ENCODE measurements around the gene STK32B. TPM values are rescaled to one million over a fixed set of nuclear protein-coding genes. Genes with fewer than 3 reads are reported as not detected.

The STK32B gene
- polyA plus RNA-seq, 2 of the 4 experiments (the other 2 are of a cell fraction), result 7.6 to 12.1 TPM

DNA sequence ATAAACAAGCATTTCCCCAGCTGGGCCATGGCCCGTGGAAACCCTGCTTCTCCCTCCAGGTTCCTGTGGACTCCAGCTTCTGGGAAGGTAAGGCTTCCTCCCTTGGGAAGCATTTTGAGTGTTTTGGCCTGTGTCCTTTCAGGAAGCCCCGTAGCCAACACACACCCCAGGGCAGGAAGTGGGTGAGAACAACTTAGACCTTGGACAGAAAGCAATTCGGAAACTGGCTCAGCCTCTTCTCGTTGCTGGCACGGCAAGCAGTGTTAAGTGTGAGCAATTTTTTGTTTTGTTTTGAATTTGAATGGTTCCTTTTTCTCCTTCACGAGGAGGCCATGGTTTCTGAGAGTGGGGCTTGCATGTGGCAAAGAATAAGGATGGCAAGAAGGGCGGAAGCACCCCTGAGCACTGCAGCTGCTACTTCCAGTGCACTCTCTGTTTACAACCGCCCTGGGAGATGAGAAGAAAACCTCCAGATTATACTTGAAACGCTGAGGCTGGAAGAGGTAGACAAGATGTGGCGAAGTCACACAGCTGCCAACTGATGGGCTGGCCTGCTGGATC lies 17.9 kb upstream of the STK32B start:
- WGBS (ENCODE audit: missing lambda C conversion rate), result 84% methylated on average over 10 of the region's 10 CpGs

DNA sequence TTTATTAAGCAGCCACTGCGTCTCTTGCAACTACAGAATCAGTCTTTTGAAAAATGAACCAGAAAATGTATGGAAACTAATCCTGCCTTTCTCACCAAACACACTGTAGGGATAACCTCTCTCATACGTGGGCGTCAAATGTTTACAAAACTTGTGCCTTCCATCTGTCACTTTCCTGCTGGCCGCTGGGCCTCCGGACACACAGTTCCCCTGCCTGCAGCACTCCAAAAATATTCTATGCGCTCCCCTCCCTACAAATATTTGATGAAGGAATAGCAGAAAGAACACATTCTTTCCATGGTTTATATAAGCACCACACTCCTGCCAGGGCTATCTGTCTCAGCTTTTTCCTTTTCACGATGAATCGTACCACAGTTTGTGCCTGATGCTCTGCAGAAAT lies 17.1 kb upstream of the STK32B start:
- ATAC-seq, result no peak
- TF ChIP-seq RCOR1 (IDR thresholded peaks at IDR 0.05; ENCODE audit: low read depth, low read length) (no peak), ZFP36 (IDR thresholded peaks at IDR 0.05; ENCODE audit: borderline replicate concordance, partially characterized antibody) (no peak), JUNB (IDR thresholded peaks at IDR 0.05) (no peak), NR3C1 (IDR thresholded peaks at IDR 0.05) (no peak), HOXB13 (CRISPR knock-in tag; IDR thresholded peaks at IDR 0.05; ENCODE audit: low read depth) (no peak), MAZ (IDR thresholded peaks at IDR 0.05; ENCODE audit: borderline replicate concordance, low read depth, low read length) (no peak)
- TF ChIP-seq, protein P1, sequence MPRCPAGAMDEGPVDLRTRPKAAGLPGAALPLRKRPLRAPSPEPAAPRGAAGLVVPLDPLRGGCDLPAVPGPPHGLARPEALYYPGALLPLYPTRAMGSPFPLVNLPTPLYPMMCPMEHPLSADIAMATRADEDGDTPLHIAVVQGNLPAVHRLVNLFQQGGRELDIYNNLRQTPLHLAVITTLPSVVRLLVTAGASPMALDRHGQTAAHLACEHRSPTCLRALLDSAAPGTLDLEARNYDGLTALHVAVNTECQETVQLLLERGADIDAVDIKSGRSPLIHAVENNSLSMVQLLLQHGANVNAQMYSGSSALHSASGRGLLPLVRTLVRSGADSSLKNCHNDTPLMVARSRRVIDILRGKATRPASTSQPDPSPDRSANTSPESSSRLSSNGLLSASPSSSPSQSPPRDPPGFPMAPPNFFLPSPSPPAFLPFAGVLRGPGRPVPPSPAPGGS (IDR thresholded peaks at IDR 0.05), result no peak
- TF ChIP-seq, protein P2, sequence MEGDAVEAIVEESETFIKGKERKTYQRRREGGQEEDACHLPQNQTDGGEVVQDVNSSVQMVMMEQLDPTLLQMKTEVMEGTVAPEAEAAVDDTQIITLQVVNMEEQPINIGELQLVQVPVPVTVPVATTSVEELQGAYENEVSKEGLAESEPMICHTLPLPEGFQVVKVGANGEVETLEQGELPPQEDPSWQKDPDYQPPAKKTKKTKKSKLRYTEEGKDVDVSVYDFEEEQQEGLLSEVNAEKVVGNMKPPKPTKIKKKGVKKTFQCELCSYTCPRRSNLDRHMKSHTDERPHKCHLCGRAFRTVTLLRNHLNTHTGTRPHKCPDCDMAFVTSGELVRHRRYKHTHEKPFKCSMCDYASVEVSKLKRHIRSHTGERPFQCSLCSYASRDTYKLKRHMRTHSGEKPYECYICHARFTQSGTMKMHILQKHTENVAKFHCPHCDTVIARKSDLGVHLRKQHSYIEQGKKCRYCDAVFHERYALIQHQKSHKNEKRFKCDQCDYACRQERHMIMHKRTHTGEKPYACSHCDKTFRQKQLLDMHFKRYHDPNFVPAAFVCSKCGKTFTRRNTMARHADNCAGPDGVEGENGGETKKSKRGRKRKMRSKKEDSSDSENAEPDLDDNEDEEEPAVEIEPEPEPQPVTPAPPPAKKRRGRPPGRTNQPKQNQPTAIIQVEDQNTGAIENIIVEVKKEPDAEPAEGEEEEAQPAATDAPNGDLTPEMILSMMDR (IDR thresholded peaks at IDR 0.05), result no peak
- WGBS (ENCODE audit: missing lambda C conversion rate), result 89% methylated on average over 8 of the region's 8 CpGs
- FAIRE-seq, result no peak
- DNase-seq (ENCODE audit: low read depth in 1 of 2, low spot score in 1 of 2), result no peak
- H3K4me1 ChIP-seq, result peaks cover 26% of the 10 kb centered on the region
- POLR2A ChIA-PET, result no interaction called here
- H3K27ac ChIP-seq, result peak overlapping the region in 1 of 2 experiments; percentile 53; a peak in 3 of 6 replicates
- no peaks in the 10 kb centered on the region for H3K9me3 ChIP-seq
- CTCF ChIA-PET, result interaction anchor here (1.5 to 1.8 kb wide), 2 partner anchors 16 to 38 kb away, joined by 5 to 7 read pairs; no protein-coding TSS in a partner anchor
- no peak overlapping the region for H3K4me2 ChIP-seq
- no peak overlapping the region for H3K4me3 ChIP-seq

More for the DNA sequence above, 17.9 kb upstream of the STK32B start:
- Histone ChIP-seq H3K4me3 (no peak overlapping the region), H3K27ac (peak overlapping the region in 1 of 2 experiments; percentile 41; a peak in 1 of 6 replicates), H3K4me2 (no peak overlapping the region), H3K9me3 (no peaks in the 10 kb centered on the region), H3K4me1 (peaks cover 18% of the 10 kb centered on the region)
- no peak for FAIRE-seq
- TF ChIP-seq ZNF302 (CRISPR knock-in tag; IDR thresholded peaks at IDR 0.05) (no peak), TP53 (CRISPR knock-in tag; IDR thresholded peaks at IDR 0.05) (no peak), KDM5A (IDR thresholded peaks at IDR 0.05) (no peak), FOSL2 (IDR thresholded peaks at IDR 0.05) (no peak), FOSL2 (CRISPR knock-in tag; IDR thresholded peaks at IDR 0.05) (no peak), MAZ (IDR thresholded peaks at IDR 0.05; ENCODE audit: borderline replicate concordance, low read depth, low read length) (no peak), JUN (IDR thresholded peaks at IDR 0.05) (no peak), CBX2 (IDR thresholded peaks at IDR 0.05; ENCODE audit: borderline replicate concordance, low read depth) (no peak), KDM1A (IDR thresholded peaks at IDR 0.05; ENCODE audit: low read depth) (no peak), EHMT2 (IDR thresholded peaks at IDR 0.05; ENCODE audit: low read depth) (no peak), RNF2 (IDR thresholded peaks at IDR 0.05; ENCODE audit: borderline replicate concordance, low read depth) (no peak), CHD2 (IDR thresholded peaks at IDR 0.05; ENCODE audit: low read length, partially characterized antibody) (no peak), RFX5 (IDR thresholded peaks at IDR 0.05) (no peak), FOXS1 (CRISPR knock-in tag; IDR thresholded peaks at IDR 0.05) (no peak), HOXA7 (CRISPR knock-in tag; IDR thresholded peaks at IDR 0.05) (no peak)
- TF ChIP-seq, protein P3, sequence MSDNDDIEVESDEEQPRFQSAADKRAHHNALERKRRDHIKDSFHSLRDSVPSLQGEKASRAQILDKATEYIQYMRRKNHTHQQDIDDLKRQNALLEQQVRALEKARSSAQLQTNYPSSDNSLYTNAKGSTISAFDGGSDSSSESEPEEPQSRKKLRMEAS (IDR thresholded peaks at IDR 0.05), result no peak
- TF ChIP-seq, protein P4, sequence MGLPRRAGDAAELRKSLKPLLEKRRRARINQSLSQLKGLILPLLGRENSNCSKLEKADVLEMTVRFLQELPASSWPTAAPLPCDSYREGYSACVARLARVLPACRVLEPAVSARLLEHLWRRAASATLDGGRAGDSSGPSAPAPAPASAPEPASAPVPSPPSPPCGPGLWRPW (IDR thresholded peaks at IDR 0.05), result no peak
- TF ChIP-seq, protein P5, sequence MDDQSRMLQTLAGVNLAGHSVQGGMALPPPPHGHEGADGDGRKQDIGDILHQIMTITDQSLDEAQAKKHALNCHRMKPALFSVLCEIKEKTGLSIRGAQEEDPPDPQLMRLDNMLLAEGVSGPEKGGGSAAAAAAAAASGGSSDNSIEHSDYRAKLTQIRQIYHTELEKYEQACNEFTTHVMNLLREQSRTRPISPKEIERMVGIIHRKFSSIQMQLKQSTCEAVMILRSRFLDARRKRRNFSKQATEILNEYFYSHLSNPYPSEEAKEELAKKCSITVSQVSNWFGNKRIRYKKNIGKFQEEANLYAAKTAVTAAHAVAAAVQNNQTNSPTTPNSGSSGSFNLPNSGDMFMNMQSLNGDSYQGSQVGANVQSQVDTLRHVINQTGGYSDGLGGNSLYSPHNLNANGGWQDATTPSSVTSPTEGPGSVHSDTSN (IDR thresholded peaks at IDR 0.05), result no peak
- ATAC-seq, result no peak
- POLR2A ChIA-PET, result no interaction called here
- no peak for DNase-seq (ENCODE audit: low read depth in 1 of 2, low spot score in 1 of 2)
- CTCF ChIA-PET, result interaction anchor here (1.5 to 1.8 kb wide), 2 partner anchors 17 to 38 kb away, joined by 5 to 7 read pairs; no protein-coding TSS in a partner anchor

All from A549 (cell line).